Mesenchymal stem cell (in vitro differentiated cells and primary cell): ENCODE results near the gene PRSS57.

ENCODE experiments used
- DNase-seq: peaks from one replicate; pipeline ENCODE4 v3.0.0-alpha.2; 2013
- H2AFZ ChIP-seq: one replicate; pipeline ENCODE4 v1.6.1; 2013; ENCODE audit warnings: low read depth, mild to moderate bottlenecking, control low read depth, inconsistent platforms, low read length, moderate library complexity
- H2AK5ac ChIP-seq: 2 replicates; pipeline ENCODE4 v1.6.1; 2013; ENCODE audit warnings: low read length, moderate library complexity, mild to moderate bottlenecking, inconsistent platforms; ENCODE audit not compliant: severe bottlenecking
- H2BK120ac ChIP-seq: one replicate; pipeline ENCODE4 v1.6.1; 2013; ENCODE audit warnings: low read depth, mild to moderate bottlenecking, inconsistent platforms, low read length, moderate library complexity
- H2BK12ac ChIP-seq, 2 experiments: one replicate each; pipeline ENCODE4 v1.6.1; 2013; ENCODE audit warnings: inconsistent platforms in 2 of 2, low read length in 2 of 2, mild to moderate bottlenecking in 2 of 2, moderate library complexity in 2 of 2, control low read depth in 1 of 2
- H2BK15ac ChIP-seq: one replicate; pipeline ENCODE4 v1.6.1; 2013; ENCODE audit warnings: mild to moderate bottlenecking, low read depth, inconsistent platforms; ENCODE audit not compliant: poor library complexity, severe bottlenecking
- H2BK5ac ChIP-seq: 2 replicates; pipeline ENCODE4 v1.6.1; 2013; ENCODE audit warnings: low read depth, mild to moderate bottlenecking, low read length, control low read depth, inconsistent platforms; ENCODE audit not compliant: poor library complexity, severe bottlenecking
- H3K14ac ChIP-seq, 2 experiments: one replicate each; pipeline ENCODE4 v1.6.1; 2013; ENCODE audit warnings: inconsistent platforms in 2 of 2, low read length in 2 of 2, control low read depth in 1 of 2, mild to moderate bottlenecking in 1 of 2, moderate library complexity in 1 of 2
- H3K18ac ChIP-seq, 2 experiments: one replicate each; pipeline ENCODE4 v1.6.1; 2013; ENCODE audit warnings: inconsistent platforms in 2 of 2, low read length in 2 of 2, control low read depth in 1 of 2, low read depth in 1 of 2, mild to moderate bottlenecking in 1 of 2
- H3K23ac ChIP-seq, 2 experiments: one replicate each; pipeline ENCODE4 v1.6.1; 2013; ENCODE audit warnings: inconsistent platforms in 2 of 2, low read length in 2 of 2, mild to moderate bottlenecking in 2 of 2, moderate library complexity in 2 of 2, control low read depth in 1 of 2
- H3K27ac ChIP-seq: 2 replicates; pipeline ENCODE4 v1.5.1; 2013; ENCODE audit warnings: mild to moderate bottlenecking, moderate library complexity, low read length, control low read depth, inconsistent platforms; ENCODE audit not compliant: poor library complexity, severe bottlenecking
- H3K27me3 ChIP-seq, 2 experiments: 2 replicates each; pipeline versions ENCODE4 v1.6.1 to v1.7.0; 2013; ENCODE audit warnings: low read length in 2 of 2, mild to moderate bottlenecking in 2 of 2, moderate library complexity in 2 of 2, control low read depth in 1 of 2, inconsistent platforms in 1 of 2; ENCODE audit not compliant: control insufficient read depth in 1 of 2, insufficient read depth in 1 of 2
- H3K36me3 ChIP-seq, 2 experiments: 2 replicates each; pipeline versions ENCODE4 v1.6.1 to v1.7.0; 2013; ENCODE audit warnings: low read length in 2 of 2, control low read depth in 1 of 2, inconsistent platforms in 1 of 2, low read depth in 1 of 2, mild to moderate bottlenecking in 1 of 2; ENCODE audit not compliant: insufficient read depth in 2 of 2, control insufficient read depth in 1 of 2
- H3K4ac ChIP-seq, 2 experiments: one replicate each; pipeline ENCODE4 v1.6.1; 2013; ENCODE audit warnings: inconsistent platforms in 2 of 2, low read length in 2 of 2, mild to moderate bottlenecking in 2 of 2, moderate library complexity in 2 of 2, control low read depth in 1 of 2, low read depth in 1 of 2
- H3K4me1 ChIP-seq: 2 replicates; pipeline ENCODE4 v1.6.1; 2013; ENCODE audit warnings: low read depth, low read length, control low read depth; ENCODE audit not compliant: control insufficient read depth, insufficient read depth
- H3K4me2 ChIP-seq: 2 replicates; pipeline ENCODE4 v1.6.1; 2013; ENCODE audit warnings: low read length, mild to moderate bottlenecking, inconsistent platforms; ENCODE audit not compliant: poor library complexity, severe bottlenecking
- H3K4me3 ChIP-seq, 2 experiments: 2 replicates each; pipeline versions ENCODE4 v1.5.1 to v1.7.0; 2013; ENCODE audit warnings: low read length in 2 of 2, mild to moderate bottlenecking in 2 of 2, control low read depth in 1 of 2, low read depth in 1 of 2; ENCODE audit not compliant: insufficient read depth in 1 of 2
- H3K79me1 ChIP-seq: replicated peaks from 2 replicates; pipeline ENCODE4 v1.6.1; 2013; ENCODE audit warnings: mild to moderate bottlenecking, control low read depth, low read length, inconsistent platforms; ENCODE audit not compliant: poor library complexity, severe bottlenecking
- H3K9ac ChIP-seq: 2 replicates; pipeline ENCODE4 v1.7.0; 2013; ENCODE audit warnings: mild to moderate bottlenecking, low read length, moderate library complexity
- H3K9me3 ChIP-seq: 2 replicates; pipeline ENCODE4 v1.7.0; 2013; ENCODE audit warnings: mild to moderate bottlenecking, low read length; ENCODE audit not compliant: control insufficient read depth
- H4K8ac ChIP-seq: one replicate; pipeline ENCODE4 v1.6.1; 2013; ENCODE audit warnings: inconsistent platforms, mild to moderate bottlenecking, low read length, moderate library complexity
- H4K91ac ChIP-seq: one replicate; pipeline ENCODE4 v1.6.1; 2013; ENCODE audit warnings: mild to moderate bottlenecking, low read length, inconsistent platforms
- WGBS: methylation state at CpG from one replicate; pipeline ENCODE4 v1.1.7; 2013; ENCODE audit warnings: mixed read lengths; 5-methylcytosine and 5-hydroxymethylcytosine counted together

The PRSS57 gene

DNA sequence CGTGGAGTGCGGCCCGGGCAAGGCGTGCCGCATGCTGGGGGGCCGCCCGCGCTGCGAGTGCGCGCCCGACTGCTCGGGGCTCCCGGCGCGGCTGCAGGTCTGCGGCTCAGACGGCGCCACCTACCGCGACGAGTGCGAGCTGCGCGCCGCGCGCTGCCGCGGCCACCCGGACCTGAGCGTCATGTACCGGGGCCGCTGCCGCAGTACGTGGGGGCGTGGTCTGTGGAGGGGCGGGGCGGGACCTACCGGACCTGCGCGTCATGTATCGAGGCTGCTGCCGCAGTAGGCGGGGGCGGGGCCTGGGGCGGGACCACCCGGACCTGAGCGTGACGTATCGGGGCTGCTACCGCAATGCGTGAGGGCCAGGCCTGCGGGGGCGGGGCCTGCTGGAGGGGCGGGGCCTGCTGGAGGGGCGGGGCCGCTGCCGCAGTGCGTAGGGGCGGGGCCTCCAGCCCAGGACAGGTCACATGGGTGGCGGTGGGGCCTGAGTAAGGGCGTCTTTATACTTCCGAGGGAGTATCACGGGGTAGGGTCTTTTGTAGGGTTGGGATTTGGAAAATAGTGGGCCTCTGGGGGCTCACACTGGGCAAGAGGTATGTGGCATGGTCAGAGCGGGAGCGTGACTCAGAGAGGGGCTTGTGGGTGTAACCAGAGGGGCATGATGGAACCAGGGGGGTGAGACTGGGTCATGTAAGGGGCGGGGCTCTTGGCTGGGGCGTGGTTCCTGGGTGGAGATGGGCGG is 14.8 kb downstream of the PRSS57 start:
- 1% methylated on average over 64 of the region's 70 CpGs for WGBS
- Histone ChIP-seq H2AK5ac (no peak overlapping the region), H3K27ac (peak overlapping the region; percentile 94), H3K23ac (peak overlapping the region in 1 of 2 experiments; percentile 90), H2BK12ac (peak overlapping the region in 1 of 2 experiments; percentile 83), H3K18ac (peak overlapping the region; percentile 98 to 99), H3K27me3 (peaks cover 0 to 3% of the 10 kb centered on the region in 2 experiments), H3K4me1 (peaks cover 41% of the 10 kb centered on the region), H3K36me3 (peaks cover 0 to 22% of the 10 kb centered on the region in 2 experiments), H3K14ac (peak overlapping the region; percentile 44 to 97), H2BK120ac (peak overlapping the region; percentile 94), H3K4me3 (peak overlapping the region; percentile 75 to 85), H3K4me2 (peak overlapping the region; percentile 81), H4K91ac (peak overlapping the region; percentile 98), H4K8ac (peak overlapping the region; percentile 89), H2BK15ac (peak overlapping the region; percentile 94), H3K79me1 (peaks cover 5% of the 10 kb centered on the region), H2BK5ac (peak overlapping the region; percentile 76), H3K9ac (peak overlapping the region; percentile 90), H2AFZ (peak overlapping the region; percentile 16), H3K9me3 (no peaks in the 10 kb centered on the region), H3K4ac (peak overlapping the region; percentile 95 to 100)
- peak; percentile 97 for DNase-seq

DNA sequence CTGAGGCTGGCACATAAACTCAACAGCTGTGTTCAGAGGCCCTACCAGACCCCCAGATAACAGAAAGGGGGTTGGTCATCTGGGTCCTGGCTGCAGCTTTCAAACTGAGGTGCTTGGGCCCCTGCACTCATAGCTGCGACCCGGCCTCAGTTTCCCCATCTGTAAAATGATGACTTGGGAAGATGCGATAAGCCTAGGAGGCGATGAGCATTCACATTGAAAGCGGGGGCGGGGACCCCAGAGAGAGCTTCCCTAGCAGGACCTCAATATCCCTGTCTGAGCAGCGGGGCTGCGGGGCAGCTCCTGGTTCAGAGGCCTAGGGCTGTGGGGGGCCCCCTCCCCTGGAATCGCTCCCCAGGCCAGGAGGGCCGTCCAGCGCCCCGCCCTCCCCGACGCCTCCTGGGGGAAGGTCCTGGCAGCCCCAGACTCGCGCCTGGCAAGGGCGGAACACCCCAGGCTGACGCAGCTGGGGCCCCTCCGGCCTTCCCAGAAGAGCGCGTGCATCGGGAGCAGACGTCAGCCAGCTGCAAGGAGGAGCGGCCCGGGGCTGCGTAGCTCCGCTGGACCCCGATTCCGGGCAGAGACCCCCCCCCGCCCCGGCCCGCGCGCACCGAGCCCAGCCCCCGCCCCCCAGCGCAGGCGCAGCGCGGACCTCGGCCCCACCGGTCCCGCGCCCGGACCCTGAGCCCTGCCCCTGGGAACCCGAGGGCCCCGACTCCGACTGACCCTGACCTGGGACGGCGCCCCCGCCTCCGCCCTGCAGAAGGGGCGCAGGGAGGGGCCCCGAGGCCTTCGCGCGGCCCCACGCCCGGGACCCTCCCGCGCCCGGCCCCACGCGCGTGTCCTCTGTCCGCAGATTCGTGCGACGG is 15.6 kb downstream of the PRSS57 start:
- 7% methylated on average over 51 of the region's 69 CpGs for WGBS
- no peaks in the 10 kb centered on the region for H3K9me3 ChIP-seq
- peak overlapping the region; percentile 94 for H2BK120ac ChIP-seq
- peak overlapping the region; percentile 76 for H2BK5ac ChIP-seq
- H2BK15ac ChIP-seq, result peak overlapping the region; percentile 94
- H3K4me3 ChIP-seq, result peak overlapping the region; percentile 75 to 85
- DNase-seq, result peak; percentile 90
- peak overlapping the region; percentile 89 for H4K8ac ChIP-seq
- H3K36me3 ChIP-seq, result peaks cover 0 to 22% of the 10 kb centered on the region in 2 experiments
- peak overlapping the region; percentile 16 for H2AFZ ChIP-seq
- peak overlapping the region; percentile 44 to 97 for H3K14ac ChIP-seq
- peak overlapping the region; percentile 42 for H3K27ac ChIP-seq
- H3K27me3 ChIP-seq, result peaks cover 0 to 3% of the 10 kb centered on the region in 2 experiments
- peak overlapping the region; percentile 43 to 73 for H2BK12ac ChIP-seq
- H2AK5ac ChIP-seq, result peak overlapping the region; percentile 20
- peaks cover 5% of the 10 kb centered on the region for H3K79me1 ChIP-seq
- peak overlapping the region; percentile 95 to 100 for H3K4ac ChIP-seq
- H4K91ac ChIP-seq, result peak overlapping the region; percentile 98
- H3K9ac ChIP-seq, result peak overlapping the region; percentile 90
- H3K4me2 ChIP-seq, result peak overlapping the region; percentile 81
- H3K23ac ChIP-seq, result peak overlapping the region in 1 of 2 experiments; percentile 90
- H3K18ac ChIP-seq, result peak overlapping the region; percentile 98 to 99
- peaks cover 46% of the 10 kb centered on the region for H3K4me1 ChIP-seq

DNA sequence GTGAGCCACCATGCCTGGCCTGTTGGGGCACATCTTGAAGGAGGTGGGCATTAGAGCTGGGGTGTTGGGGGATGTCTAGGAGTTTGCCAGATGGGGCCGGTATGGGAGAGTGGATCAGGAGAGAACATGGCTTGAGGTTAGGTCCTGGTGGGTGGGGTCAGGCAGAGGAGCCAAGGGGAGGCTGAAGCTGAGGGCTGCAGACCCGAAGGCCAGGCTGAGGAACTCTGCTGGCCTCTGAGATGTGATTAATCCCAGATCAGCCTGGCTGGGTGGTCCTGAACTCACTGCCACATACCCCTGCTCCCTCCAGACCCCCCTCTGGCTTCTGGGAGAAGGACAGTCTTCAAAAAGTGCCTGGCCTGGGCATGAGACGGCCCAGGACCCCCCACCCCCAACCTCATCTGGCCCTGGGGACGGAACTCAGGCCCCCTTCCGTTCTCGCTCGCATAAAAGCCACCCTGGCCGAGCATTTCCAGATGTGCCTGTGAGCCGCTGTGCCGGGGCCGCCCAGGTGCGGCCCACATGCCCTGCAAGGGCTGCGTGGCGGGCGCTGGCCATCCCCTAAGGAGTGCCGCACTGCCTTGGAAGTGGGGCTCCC is 16.4 kb downstream of the PRSS57 start:
- Histone ChIP-seq H3K36me3 (peaks cover 0 to 25% of the 10 kb centered on the region in 2 experiments), H2AFZ (no peak overlapping the region), H3K18ac (peak overlapping the region; percentile 16 to 81), H3K9ac (peak overlapping the region; percentile 90), H2AK5ac (peak overlapping the region; percentile 20), H3K4ac (peak overlapping the region; percentile 10 to 29), H3K14ac (no peak overlapping the region), H3K79me1 (peaks cover 5% of the 10 kb centered on the region), H3K27ac (no peak overlapping the region), H3K9me3 (no peaks in the 10 kb centered on the region), H3K4me3 (peak overlapping the region in 1 of 2 experiments; percentile 75), H2BK15ac (peak overlapping the region; percentile 13), H3K4me2 (peak overlapping the region; percentile 81), H3K23ac (peak overlapping the region in 1 of 2 experiments; percentile 20), H2BK120ac (peak overlapping the region; percentile 94), H4K8ac (peak overlapping the region; percentile 89), H4K91ac (peak overlapping the region; percentile 19), H2BK5ac (no peak overlapping the region), H3K27me3 (peaks cover 0 to 3% of the 10 kb centered on the region in 2 experiments), H3K4me1 (peaks cover 46% of the 10 kb centered on the region), H2BK12ac (peak overlapping the region in 1 of 2 experiments; percentile 7)
- WGBS, result 80% methylated on average over 16 of the region's 16 CpGs
- peak; percentile 12 for DNase-seq
